HG03064 (cell line): Measurements from ENCODE around the gene PTPRG.
"Not testable (repeated sequence)": the region's sequence is repeated elsewhere in the genome, so short reads cannot be mapped to it uniquely, and the experiment has no call there.

Experiments used
- ATAC-seq: cut with Tn5 transposase; IDR thresholded peaks from one replicate; pipeline ENCODE4 v1.9.1; 2021; ENCODE audit warnings: low read depth; ENCODE audit not compliant: unreplicated experiment

Gene PTPRG

GRCh38 chr3:61561374-61562041 is at the start of gene PTPRG:
Gene PTPRG, plus strand, starts transcription at chr3:61561571. Its CDS starts 717 bp downstream, at chr3:61562288.
- no peak for ATAC-seq

DNA sequence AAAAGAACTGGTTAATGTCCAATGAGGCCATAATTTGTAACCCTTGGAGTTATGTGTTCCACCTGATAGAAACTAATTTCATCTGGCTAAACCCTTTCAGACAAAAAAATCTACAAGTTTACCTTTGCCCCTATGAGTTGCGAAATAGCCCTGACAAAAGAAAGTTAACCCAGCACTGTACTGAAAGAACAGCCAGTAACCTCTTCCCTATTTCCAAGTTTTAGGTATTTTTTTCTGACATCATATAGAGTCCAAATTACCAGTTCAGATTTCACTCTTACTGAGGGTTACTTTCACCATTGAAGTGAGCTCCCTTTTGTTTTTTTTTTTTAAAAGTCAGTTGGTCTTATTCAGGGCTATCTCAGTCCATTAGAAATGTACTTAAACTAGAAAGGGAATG is 42.8 kb upstream of the PTPRG start:
- ATAC-seq = no peak

GRCh38 chr3:61520966-61521628 is 40.3 kb upstream of the PTPRG start:
- peak; percentile 91 for ATAC-seq

- ATAC-seq = no peak
These were observed 39.3 kb upstream of the PTPRG start for GRCh38 chr3:61522060-61522459.

DNA sequence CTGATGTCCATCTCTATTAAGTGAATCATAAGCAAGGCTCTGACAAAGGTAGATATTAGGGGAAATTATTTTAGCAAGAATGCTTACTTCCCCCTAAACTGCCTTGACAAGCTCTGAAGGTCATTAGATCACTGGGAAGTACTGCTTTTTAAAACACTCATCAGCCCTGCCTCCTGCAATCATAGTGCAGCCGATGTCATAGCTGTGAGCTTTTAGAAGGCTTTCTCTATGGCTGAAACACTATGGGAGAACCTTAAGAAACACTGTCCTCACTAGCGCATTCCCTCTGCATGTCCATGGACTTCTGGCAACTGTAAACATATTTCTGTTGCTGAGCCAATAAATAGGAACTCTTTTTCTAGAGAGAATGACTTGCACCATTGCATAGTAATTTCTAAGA is 38.7 kb upstream of the PTPRG start:
- no peak for ATAC-seq

DNA sequence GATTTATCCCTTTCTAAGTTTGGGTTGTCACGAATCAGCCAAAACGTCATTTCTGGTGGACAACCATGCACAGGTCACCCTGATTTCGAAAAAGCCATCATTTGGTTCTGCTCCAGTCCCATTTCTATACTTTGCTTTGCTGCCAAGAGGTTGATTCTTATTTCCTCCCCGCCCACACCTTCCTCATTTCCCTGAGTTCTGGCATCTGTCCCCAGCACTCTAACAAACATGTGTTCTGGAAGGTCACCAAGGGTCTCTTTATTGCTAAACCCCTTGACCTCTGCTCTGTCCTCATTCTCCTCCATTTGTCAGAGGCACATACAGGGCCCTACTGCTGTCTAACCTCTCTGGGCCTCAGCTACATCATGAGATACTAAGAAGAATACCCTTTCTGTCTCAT is 36.4 kb upstream of the PTPRG start:
- ATAC-seq = no peak

- no peak for ATAC-seq
These were observed 35.1 kb upstream of the PTPRG start for GRCh38 chr3:61526308-61526707.

- ATAC-seq = no peak
These were observed 34.4 kb upstream of the PTPRG start for GRCh38 chr3:61527011-61527410.

GRCh38 chr3:61530355-61530754 is 31.0 kb upstream of the PTPRG start:
- ATAC-seq = no peak

DNA sequence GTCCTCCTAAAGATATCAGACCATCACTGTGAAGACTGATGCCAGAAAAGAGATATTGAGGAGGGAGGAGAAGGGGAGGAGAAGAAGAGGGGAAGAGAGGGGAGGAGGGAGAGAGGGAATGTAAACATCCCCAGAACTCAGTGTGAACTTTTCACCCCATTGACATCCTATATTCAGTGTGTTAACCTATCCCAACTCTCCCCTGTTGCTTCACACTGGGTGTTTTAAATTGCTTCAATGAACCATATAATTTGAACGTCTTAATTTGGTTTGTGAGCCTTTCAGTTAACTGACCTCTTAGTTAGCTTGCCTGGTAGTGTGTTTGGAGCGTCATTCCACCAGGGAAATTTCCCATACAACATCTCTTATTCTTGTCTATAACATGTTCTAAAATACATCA is 29.8 kb upstream of the PTPRG start:
- ATAC-seq = no peak

DNA sequence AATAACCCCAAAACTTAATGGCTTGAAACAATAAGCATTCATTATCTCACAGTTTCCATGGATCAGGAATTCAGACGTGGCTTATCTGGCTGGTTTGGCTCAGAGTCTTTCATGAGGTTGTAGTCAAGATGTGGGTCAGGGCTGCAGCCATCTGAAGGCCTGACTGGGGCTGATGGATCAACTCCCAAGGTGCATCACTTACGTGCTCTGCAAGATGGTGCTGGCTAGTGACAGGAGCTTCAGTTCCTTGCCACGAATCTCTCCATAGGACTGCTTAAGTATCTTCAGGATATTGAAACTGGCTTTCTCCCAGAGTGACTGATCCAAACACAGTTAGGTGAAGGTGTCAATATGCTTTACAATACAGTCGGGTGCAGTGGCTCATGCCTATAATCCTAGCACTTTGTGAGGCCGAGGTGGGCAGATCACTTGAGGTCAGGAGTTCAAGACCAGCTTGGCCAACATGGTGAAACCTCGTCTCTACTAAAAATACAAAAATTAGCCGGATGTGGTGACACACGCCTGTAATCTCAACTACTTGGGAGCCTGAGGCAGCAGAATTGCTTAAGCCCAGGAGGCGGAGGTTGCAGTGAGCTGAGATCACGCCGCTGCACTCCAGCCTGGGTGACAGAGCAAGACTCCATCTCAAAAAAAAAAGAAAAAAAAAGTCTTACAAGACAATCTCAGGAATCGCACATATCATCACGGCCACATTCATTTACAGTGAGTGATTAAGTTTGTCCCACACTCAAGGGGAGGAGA is 28.5 kb upstream of the PTPRG start:
- ATAC-seq = no peak

DNA sequence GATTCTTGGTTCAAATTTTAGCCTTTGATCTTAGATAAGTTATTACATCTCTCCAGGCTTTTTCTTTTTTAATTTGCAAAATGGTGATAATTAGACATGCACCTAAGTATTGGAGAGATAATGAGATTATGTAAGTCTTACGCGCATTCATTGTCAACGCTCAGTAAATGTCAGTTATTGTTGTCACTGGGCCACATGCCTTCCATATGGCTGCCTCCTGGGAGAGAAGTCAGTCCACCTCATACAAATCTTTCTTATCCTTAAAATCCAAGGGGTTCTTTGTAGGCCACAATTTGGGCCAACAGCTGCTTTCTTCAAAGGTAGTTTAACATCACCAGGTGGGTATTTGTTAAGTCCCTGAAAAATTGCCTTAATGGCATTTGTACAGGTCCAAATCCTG is 25.5 kb upstream of the PTPRG start:
- no peak for ATAC-seq

DNA sequence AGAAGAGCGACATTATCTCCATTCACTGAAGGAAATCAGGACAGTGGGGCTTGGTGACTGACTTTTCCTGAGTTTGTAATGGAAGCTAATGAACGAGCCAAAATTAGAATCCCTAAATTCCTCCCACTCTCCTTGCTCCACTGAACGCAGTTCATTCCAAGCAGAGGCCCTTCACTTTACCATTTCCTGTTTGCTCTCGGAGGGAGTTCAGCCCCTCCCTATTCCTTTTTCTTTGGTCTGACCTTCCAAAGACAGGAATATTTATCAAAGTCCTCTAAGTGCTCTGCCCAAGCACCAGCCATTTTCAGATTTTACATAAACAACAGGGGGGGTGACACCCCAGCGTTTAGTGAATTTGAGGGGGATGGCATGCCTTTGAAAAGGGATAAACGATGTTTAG is 24.0 kb upstream of the PTPRG start:
- no peak for ATAC-seq

GRCh38 chr3:61538486-61538885 is 22.9 kb upstream of the PTPRG start:
- ATAC-seq = no peak

GRCh38 chr3:61541694-61542093 is 19.7 kb upstream of the PTPRG start:
- ATAC-seq = no peak

DNA sequence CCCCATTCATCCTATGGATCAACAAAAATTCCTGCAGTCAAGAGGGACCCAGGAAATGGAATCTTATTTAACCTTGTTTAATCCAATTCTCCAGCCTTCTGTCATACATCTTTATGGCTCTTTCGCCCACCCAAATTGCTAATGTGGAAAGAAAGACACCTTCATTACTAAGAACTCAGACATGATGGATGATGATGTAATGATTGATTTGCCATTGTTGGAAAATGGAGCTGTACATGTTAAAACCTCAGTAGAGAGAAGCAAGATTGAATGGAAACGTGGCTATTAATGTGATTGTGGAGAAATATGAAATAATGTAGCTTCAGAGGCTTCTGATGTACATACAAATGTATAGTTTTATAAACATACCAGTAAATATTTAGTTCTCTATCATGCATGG is 15.7 kb upstream of the PTPRG start:
- ATAC-seq = no peak

DNA sequence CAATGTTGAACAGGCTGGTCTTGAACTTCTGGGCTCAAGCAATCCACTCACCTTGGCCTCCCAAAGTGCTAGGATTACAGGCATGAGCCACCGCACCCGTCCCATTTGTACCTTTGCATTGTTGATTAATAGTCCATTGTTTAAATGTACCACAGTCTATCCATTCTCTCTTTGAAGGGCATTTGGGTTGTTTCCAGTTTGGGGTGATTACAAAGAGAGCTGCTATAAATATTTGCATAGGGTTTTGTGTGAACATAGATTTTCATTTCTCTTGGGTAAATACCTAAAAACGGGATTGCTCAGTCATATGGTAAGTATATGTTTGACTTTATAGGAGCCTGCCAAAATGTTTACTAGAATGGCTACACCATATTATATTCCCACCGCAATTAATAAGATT is 13.7 kb upstream of the PTPRG start:
- ATAC-seq = no peak

GRCh38 chr3:61552704-61553103 is 8.7 kb upstream of the PTPRG start:
- not testable (repeated sequence) for ATAC-seq

GRCh38 chr3:61559136-61559731 is 2.1 kb upstream of the PTPRG start:
- no peak for ATAC-seq

- no peak for ATAC-seq
These were observed 626 bp upstream of the PTPRG start for GRCh38 chr3:61560517-61561373.
